ENCODE measurements around the gene MDFIC. TPM values are rescaled to one million over a fixed set of nuclear protein-coding genes. Genes with fewer than 3 reads are reported as not detected.

MDFIC gene
- polyA plus RNA-seq, 1 experiment = 30.5 TPM

DNA sequence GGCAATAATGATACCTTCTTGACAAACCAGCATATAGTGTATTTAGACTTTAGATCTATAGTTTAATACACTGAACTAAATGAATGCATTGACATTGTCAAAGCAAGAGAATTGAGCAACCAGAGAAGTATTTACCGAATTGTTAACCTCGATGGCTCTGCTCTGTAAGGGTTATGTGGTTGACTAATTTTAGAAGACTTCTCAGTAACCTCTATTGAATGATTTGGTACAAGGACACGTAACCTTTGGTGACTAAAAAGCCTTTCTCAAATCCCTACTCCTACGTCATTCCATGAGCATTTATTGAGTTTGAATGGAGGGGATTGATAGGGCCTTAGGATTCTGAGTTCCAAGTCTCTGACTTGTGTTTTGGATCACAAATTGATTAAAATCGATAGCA is 67.6 kb downstream of the MDFIC start:
- TF ChIP-seq, protein P1, sequence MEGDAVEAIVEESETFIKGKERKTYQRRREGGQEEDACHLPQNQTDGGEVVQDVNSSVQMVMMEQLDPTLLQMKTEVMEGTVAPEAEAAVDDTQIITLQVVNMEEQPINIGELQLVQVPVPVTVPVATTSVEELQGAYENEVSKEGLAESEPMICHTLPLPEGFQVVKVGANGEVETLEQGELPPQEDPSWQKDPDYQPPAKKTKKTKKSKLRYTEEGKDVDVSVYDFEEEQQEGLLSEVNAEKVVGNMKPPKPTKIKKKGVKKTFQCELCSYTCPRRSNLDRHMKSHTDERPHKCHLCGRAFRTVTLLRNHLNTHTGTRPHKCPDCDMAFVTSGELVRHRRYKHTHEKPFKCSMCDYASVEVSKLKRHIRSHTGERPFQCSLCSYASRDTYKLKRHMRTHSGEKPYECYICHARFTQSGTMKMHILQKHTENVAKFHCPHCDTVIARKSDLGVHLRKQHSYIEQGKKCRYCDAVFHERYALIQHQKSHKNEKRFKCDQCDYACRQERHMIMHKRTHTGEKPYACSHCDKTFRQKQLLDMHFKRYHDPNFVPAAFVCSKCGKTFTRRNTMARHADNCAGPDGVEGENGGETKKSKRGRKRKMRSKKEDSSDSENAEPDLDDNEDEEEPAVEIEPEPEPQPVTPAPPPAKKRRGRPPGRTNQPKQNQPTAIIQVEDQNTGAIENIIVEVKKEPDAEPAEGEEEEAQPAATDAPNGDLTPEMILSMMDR (IDR thresholded peaks at IDR 0.05; ENCODE audit: insufficient read depth, low read depth, low read length) = no peak
- H3K36me3 ChIP-seq (ENCODE audit: control insufficient read depth, insufficient read depth, low read length) = no peaks in the 10 kb centered on the region
- ChIA-PET CTCF (no interaction called here), POLR2A (no interaction called here)
- DNase-seq (ENCODE audit: low read depth) = no peak
- no peaks in the 10 kb centered on the region for H3K27me3 ChIP-seq (ENCODE audit: control insufficient read depth, insufficient read depth, low read length)
- H3K4me3 ChIP-seq (ENCODE audit: low read depth, low read length) = no peak overlapping the region

DNA sequence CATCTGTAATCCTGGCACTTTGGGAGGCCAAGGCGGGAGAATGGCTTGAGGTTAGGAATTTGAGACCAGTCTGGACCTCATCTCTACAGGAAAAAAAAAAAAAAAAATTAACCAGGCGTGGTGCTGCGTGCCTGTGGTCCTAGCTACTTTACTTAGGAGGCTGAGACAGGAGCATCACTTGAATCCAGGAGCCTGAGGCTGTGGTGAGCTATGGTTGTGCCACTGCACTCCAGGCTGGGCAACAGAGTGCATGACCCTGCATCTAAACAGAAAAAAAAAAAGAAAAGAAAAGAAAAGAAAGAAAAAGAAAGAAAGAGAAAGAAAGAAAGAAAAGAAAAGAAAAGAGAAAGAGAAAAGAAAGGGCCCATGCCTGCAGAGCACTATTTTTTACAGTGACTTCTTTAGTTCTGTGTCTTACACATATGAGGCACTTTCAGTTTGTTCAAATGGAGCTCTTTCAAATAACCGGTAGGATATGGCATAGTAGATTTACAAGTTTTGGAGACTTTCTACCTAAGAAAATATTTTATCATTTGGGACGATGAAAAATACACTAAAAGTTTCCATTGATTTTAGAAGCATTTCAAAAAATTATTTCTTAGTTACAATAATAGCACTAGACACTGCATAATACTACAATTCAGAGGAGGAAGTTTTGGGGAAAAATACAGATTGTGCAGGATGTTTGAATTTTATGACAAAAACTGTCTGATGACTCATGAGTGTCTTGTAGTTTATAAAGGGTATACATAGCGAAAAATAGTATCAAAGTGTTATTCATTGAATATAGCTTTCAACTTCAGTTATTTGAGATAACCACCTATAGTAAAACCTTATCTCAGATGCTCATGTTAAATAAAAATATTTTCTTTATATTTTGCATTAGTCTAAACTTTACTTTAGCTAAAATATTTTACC is 75.9 kb downstream of the MDFIC start:
- H3K4me3 ChIP-seq (ENCODE audit: low read depth, low read length) = no peak overlapping the region
- peaks cover 2% of the 10 kb centered on the region; the same call in 1 of the 2 replicates for H3K36me3 ChIP-seq (ENCODE audit: control insufficient read depth, insufficient read depth, low read length)
- no peaks in the 10 kb centered on the region for H3K27me3 ChIP-seq (ENCODE audit: control insufficient read depth, insufficient read depth, low read length)
- DNase-seq (ENCODE audit: low read depth) = no peak
- CTCF ChIA-PET = interaction anchor here (0.6 kb wide), 1 partner anchor 1286 kb away, joined by 3 read pairs; no protein-coding TSS in a partner anchor
- TF ChIP-seq, protein P1 (IDR thresholded peaks at IDR 0.05; ENCODE audit: insufficient read depth, low read depth, low read length) = no peak
- POLR2A ChIA-PET = interaction anchor here (0.6 kb wide), 1 partner anchor 10 kb away, joined by 5 read pairs; no protein-coding TSS in a partner anchor

DNA sequence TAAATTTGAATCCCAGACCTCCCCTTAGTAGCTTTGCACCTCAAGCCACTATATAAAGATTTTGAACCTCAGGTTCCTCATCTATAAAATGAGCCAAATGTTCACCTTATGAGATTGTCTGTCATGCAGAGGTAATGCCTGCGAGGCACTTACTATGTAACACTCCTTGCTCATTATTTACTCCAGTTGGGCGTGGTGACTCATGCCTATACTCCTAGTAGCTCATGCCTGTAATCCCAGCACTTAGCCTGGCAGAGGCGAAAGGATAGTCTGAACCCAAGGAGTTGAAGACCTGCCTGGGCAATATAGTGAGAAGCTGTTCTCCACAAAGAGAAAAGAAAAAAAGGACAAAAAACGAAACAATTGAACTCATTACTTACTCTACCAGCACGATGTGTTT is 82.2 kb downstream of the MDFIC start:
- CTCF ChIA-PET = no interaction called here
- Histone ChIP-seq H3K27me3 (ENCODE audit: control insufficient read depth, insufficient read depth, low read length) (no peaks in the 10 kb centered on the region), H3K4me3 (ENCODE audit: low read depth, low read length) (no peak overlapping the region), H3K36me3 (ENCODE audit: control insufficient read depth, insufficient read depth, low read length) (no peaks in the 10 kb centered on the region)
- TF ChIP-seq, protein P1 (IDR thresholded peaks at IDR 0.05; ENCODE audit: insufficient read depth, low read depth, low read length) = no peak
- DNase-seq (ENCODE audit: low read depth) = no peak
- POLR2A ChIA-PET = no interaction called here

DNA sequence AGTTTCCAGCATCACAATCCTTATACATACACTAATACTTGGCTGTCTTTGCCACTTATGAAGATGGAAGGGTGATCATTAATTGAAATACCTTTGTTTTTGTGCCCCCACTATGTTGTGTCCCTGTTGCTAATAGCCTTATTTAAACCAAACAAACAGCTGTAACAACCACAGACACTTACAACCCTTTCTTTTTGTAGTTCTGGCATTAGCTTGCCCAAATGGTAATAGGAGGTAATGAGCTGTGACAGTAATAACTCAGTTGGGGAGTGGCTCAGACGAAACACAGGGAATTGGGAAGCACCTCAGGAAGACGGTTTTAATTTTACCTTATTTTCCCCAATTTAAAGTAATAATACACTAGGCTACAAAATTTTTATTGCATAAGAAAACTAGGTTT is 83.4 kb downstream of the MDFIC start:
- no peak overlapping the region for H3K4me3 ChIP-seq (ENCODE audit: low read depth, low read length)
- TF ChIP-seq, protein P1 (IDR thresholded peaks at IDR 0.05; ENCODE audit: insufficient read depth, low read depth, low read length) = no peak
- no peaks in the 10 kb centered on the region for H3K36me3 ChIP-seq (ENCODE audit: control insufficient read depth, insufficient read depth, low read length)
- DNase-seq (ENCODE audit: low read depth) = no peak
- H3K27me3 ChIP-seq (ENCODE audit: control insufficient read depth, insufficient read depth, low read length) = no peaks in the 10 kb centered on the region
- ChIA-PET POLR2A (no interaction called here), CTCF (interaction anchor here (1.3 kb wide), 1 partner anchor 17 kb away, joined by 3 read pairs; no protein-coding TSS in a partner anchor)

DNA sequence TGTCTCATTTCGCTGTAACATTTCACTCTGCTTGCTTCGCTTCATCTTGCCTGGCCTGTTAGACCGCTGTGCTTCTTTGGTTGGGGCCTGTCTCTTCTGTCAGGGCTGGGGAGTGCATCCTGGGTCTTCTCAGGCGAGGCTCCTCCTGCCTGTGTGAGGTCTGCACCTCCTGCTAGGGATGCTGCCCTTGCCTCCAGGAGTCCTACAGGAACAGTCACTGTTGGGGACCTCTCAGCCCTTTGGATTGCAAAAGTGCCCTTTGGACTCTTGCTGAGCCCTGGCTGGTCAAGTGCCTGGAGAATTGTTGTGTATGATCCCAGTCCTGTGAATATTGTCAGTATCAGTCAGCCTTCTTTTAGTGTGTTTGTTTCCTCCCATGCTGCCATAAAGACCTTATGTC is 84.1 kb downstream of the MDFIC start:
- ChIA-PET POLR2A (no interaction called here), CTCF (interaction anchor here (1.3 kb wide), 1 partner anchor 18 kb away, joined by 3 read pairs; no protein-coding TSS in a partner anchor)
- TF ChIP-seq, protein P1 (IDR thresholded peaks at IDR 0.05; ENCODE audit: insufficient read depth, low read depth, low read length) = no peak
- Histone ChIP-seq H3K4me3 (ENCODE audit: low read depth, low read length) (no peak overlapping the region), H3K27me3 (ENCODE audit: control insufficient read depth, insufficient read depth, low read length) (no peaks in the 10 kb centered on the region), H3K36me3 (ENCODE audit: control insufficient read depth, insufficient read depth, low read length) (no peaks in the 10 kb centered on the region)
- no peak for DNase-seq (ENCODE audit: low read depth)
